Type B pancreatic cell (in vitro differentiated cells): ENCODE measurements around the gene ADAMTS20. TPM values are rescaled to one million over a fixed set of nuclear protein-coding genes. Genes with fewer than 3 reads are reported as not detected.

Source experiments
- DNase-seq: peaks from one replicate; pipeline ENCODE4 v3.0.0; 2021; ENCODE audit warnings: mixed read lengths; ENCODE audit not compliant: unreplicated experiment; ENCODE audit errors: extremely low spot score
- H3K27ac Mint-ChIP-seq: 2 replicates; pipeline ENCODE4 v1.8.0; 2021; ENCODE audit warnings: mild to moderate bottlenecking, mixed read lengths
- H3K27me3 Mint-ChIP-seq: 2 replicates; pipeline ENCODE4 v1.8.0; 2021; ENCODE audit warnings: mixed read lengths
- H3K36me3 Mint-ChIP-seq: 2 replicates; pipeline ENCODE4 v1.8.0; 2021; ENCODE audit warnings: mixed read lengths
- H3K4me1 Mint-ChIP-seq: one replicate; pipeline ENCODE4 v1.8.0; 2021; ENCODE audit warnings: mixed read lengths; ENCODE audit not compliant: unreplicated experiment
- H3K4me3 Mint-ChIP-seq: 2 replicates; pipeline ENCODE4 v1.8.0; 2021; ENCODE audit warnings: mild to moderate bottlenecking, mixed read lengths
- H3K9me3 Mint-ChIP-seq: 2 replicates; pipeline ENCODE4 v1.8.0; 2021; ENCODE audit warnings: mixed read lengths
- total RNA-seq: library from RNA; stranded (reverse); gene quantifications from 2 replicates; pipeline ENCODE4 v1.2.1, GENCODE V29; 2021; ENCODE audit warnings: low replicate concordance
- TF ChIP-seq, protein P1 (sequence below): fragments of 200-600 bp; sonication (generic); conservative IDR thresholded peaks from 2 replicates; pipeline ENCODE4 v1.5.0; 2021; ENCODE audit warnings: antibody characterized with exemption, mild to moderate bottlenecking

The ADAMTS20 gene
- total RNA-seq, 1 donor from 2014 or later = 3.1 TPM

DNA sequence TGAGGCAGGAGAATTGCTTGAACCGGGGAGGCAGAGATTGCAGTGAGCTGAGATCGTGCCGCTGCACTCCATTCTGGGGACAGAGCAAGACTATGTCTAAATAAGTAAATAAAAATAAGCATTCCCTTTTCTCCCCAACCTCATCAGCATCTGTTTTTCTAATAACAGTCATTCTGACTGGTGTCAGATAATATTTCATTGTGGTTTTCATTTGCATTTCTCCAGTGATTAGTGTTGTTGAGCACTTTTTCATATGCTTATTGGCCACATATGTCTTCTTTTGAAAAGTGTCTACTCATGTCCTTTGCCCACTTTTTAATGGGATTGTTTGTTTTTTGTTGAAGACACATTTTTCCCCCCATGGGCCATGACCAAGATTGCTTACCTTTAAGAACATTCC lies 243.2 kb downstream of the ADAMTS20 start:
- Mint-ChIP-seq H3K9me3 (peaks cover 6% of the 10 kb centered on the region), H3K36me3 (no peaks in the 10 kb centered on the region), H3K27ac (no peak overlapping the region), H3K4me1 (peaks cover 8% of the 10 kb centered on the region), H3K27me3 (no peaks in the 10 kb centered on the region), H3K4me3 (no peak overlapping the region)
- TF ChIP-seq, protein P1, sequence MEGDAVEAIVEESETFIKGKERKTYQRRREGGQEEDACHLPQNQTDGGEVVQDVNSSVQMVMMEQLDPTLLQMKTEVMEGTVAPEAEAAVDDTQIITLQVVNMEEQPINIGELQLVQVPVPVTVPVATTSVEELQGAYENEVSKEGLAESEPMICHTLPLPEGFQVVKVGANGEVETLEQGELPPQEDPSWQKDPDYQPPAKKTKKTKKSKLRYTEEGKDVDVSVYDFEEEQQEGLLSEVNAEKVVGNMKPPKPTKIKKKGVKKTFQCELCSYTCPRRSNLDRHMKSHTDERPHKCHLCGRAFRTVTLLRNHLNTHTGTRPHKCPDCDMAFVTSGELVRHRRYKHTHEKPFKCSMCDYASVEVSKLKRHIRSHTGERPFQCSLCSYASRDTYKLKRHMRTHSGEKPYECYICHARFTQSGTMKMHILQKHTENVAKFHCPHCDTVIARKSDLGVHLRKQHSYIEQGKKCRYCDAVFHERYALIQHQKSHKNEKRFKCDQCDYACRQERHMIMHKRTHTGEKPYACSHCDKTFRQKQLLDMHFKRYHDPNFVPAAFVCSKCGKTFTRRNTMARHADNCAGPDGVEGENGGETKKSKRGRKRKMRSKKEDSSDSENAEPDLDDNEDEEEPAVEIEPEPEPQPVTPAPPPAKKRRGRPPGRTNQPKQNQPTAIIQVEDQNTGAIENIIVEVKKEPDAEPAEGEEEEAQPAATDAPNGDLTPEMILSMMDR = no peak
- no peak for DNase-seq

DNA sequence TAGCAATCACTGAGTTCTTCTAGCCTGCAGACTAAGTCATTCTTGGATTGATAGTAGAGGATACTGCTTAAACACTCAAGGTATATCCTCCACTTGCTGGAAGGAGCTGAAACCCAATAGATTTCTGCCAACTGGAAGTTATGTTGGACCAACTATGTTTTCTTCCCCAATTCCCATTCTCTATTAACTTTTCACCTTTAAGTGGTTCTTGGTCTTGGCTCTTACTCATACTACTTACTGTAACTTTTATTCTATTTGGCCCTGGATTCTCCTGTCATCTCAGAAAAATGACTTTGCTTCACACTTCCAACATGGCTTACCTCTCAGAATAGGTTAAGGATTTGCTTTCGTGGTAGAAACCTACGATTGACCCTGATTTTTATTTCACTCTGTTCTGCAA lies 244.9 kb downstream of the ADAMTS20 start:
- DNase-seq = no peak
- H3K4me1 Mint-ChIP-seq = peaks cover 8% of the 10 kb centered on the region

DNA sequence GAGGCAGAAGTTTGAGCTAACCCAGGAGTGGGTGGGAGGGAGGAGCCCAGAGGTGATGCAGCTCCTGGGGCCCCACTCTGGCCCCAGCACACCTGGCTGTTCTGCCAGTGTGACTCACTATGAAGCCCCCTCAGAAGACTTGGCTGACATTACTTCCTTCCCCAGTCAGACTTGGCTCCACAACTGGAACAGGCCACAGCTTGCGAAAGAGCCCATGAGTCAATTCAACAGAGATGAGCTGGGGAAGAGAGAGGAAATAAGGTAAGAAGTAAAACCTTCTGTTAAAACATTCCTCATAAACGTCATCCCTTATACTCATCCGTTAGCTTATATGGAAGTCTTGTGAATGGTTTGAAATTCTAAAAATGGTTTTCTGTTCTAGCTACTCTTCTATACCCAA lies 245.9 kb downstream of the ADAMTS20 start:
- DNase-seq = no peak
- no peak overlapping the region for H3K4me3 Mint-ChIP-seq
- no peaks in the 10 kb centered on the region for H3K36me3 Mint-ChIP-seq
- no peak overlapping the region for H3K27ac Mint-ChIP-seq
- H3K4me1 Mint-ChIP-seq = peaks cover 6% of the 10 kb centered on the region
- TF ChIP-seq, protein P1 = no peak
- no peaks in the 10 kb centered on the region for H3K27me3 Mint-ChIP-seq
- peaks cover 6% of the 10 kb centered on the region for H3K9me3 Mint-ChIP-seq

More for the DNA sequence above, 244.9 kb downstream of the ADAMTS20 start:
- no peaks in the 10 kb centered on the region for H3K27me3 Mint-ChIP-seq
- H3K36me3 Mint-ChIP-seq = no peaks in the 10 kb centered on the region
- TF ChIP-seq, protein P1 = no peak
- H3K4me3 Mint-ChIP-seq = no peak overlapping the region
- peaks cover 6% of the 10 kb centered on the region for H3K9me3 Mint-ChIP-seq
- no peak overlapping the region for H3K27ac Mint-ChIP-seq

DNA sequence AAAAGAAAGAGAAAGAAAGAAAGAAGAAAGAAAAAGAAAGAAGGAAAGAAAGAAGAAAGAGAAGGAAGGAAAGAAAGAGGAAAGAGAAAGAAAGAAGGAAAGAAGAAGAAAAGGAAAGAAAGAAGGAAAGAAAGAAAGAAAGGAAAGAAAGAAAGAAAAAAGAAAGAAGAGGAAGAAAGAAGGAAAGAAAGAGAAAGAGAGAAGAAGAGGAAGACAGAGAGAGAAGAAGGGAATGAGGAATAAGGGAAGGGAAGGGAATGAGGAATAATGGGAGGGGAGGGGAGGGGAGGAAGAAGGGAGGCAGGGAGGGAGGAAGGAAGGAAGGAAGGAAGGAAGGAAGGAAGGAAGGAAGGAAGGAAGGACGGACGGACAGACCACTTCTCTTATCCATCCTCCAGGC lies 246.9 kb downstream of the ADAMTS20 start:
- no peak overlapping the region for H3K4me3 Mint-ChIP-seq
- TF ChIP-seq, protein P1 = no peak
- H3K36me3 Mint-ChIP-seq = no peaks in the 10 kb centered on the region
- no peak for DNase-seq
- no peak overlapping the region for H3K27ac Mint-ChIP-seq
- no peaks in the 10 kb centered on the region for H3K9me3 Mint-ChIP-seq
- no peaks in the 10 kb centered on the region for H3K4me1 Mint-ChIP-seq
- H3K27me3 Mint-ChIP-seq = no peaks in the 10 kb centered on the region

Other genes starting within 250 kb of the ADAMTS20 start
- gene PUS7L, start 206.6 kb upstream of the ADAMTS20 start, total RNA-seq = 7.4 and 11.6 TPM in 2 replicates
- 6.3 and 14.3 TPM in 2 replicates for gene IRAK4, start 206.7 kb upstream of the ADAMTS20 start, total RNA-seq